HK-2 (cell line): ENCODE measurements around the gene NDUFA11.

ENCODE experiments used
- DNase-seq: peaks from one replicate; pipeline ENCODE4 v3.0.0-alpha.2; 2018; ENCODE audit not compliant: unreplicated experiment

Gene NDUFA11

DNA sequence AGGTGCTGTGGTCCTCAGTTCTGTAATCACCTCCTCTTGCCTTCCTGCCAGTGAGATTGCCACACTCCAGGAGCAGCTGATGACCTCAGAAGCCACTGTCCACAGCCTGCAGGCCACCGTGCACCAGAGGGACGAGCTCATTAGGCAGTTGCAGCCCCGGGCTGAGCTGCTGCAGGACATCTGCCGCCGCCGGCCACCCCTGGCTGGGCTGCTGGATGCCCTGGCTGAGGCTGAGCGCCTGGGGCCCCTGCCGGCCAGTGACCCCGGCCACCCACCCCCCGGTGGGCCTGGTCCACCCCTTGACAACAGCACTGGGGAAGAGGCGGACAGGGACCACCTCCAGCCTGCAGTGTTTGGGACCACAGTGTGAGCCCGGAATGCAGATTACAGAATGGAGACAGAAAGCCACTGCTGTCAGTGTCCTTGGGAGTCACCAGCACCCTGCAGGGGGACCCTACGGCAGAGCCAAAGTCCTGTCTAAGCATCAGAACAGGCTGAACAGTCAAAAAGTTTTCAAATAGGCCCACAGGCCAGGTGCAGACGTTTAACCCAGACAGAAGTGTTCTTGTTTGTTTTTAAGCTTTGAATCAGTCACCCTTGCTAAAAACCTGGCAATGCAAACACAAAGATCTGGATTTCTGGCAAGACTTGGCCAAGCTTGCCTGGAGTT is 5.3 kb upstream of the NDUFA11 start:
- no peak for DNase-seq

DNA sequence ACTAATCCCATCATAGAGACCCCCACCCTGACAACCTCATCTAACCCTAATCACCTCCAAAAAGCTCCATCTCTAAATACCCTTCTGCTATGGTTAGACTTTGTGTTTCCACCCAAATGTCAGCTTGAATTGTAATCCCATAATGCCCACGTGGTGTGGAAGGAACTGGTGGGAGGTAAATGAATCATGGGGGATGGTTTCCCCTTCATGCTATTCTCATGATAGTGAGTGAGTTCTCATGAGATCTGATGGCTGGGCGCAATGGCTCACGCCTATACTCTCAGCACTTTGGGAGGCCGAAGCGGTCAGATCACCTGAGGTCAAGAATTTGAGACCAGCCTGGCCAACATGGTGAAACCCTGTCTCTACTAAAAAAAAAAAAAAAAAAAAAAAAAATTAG is 3.7 kb upstream of the NDUFA11 start:
- DNase-seq = no peak

DNA sequence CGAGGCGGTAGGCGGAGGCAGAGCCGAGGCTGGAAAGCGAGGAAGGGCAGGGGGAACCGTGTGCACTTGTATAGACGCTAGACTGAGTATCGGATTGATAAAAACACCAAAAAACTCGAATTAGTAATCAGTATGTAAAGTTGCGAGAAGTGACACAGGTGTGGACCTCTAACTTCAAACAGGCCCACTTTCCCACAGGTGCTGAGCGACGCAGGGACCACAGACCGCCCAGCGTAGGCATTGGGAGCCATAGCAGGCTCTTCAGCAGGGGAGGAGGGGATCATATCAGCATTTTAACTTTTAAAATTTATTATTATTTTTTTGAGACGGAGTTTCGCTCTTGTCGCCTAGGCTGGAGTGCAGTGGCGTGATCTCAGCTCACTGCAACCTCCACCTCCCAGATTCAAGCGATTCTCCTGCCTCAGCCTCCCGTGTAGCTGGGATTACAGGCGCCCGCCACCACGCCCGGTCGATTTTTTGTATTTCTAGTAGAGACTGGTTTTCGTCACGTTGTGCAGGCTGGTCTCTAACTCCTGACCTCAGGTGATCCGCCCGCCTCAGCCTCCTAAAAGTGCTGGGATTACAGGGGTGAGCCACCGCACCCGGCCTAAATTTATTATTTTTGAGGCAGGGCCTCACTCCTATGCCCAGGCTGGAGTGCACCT is 1.7 kb upstream of the NDUFA11 start:
- no peak for DNase-seq

DNA sequence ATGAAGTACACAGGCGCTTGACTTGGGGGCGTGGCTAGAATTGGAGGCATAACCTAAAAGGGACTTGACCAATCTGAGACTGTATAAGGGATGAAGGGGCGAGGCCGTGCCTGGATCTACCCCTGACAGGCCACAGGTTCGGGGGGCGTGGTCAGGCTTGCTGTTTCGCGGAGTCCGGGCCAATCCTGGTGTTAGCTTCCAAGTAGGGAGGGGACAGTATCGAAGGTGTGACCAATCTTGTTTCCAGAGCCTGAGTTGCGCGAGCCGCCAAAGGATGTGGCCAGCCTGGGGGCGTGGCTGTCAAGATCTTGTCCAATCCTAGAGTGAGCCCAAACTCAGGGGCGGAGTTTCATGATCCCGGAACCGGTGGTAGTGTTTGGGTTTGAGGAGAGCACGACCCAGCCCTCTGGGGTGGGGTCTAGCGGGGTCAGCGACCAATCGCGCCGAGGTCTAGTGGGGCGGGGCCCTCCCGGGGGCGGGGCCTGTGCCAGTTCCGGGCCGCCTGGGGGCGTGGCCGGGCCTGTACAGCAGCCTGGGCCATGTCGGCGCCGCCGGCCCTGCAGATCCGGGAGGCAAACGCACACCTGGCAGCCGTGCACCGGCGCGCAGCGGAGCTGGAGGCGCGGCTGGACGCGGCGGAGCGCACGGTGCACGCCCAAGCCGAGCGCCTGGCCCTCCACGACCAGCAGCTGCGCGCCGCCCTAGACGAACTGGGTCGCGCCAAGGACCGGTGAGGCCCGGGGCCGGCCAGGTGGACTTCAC is 943 bp upstream of the NDUFA11 start, which contains the start of gene VMAC:
TSS of gene VMAC (plus strand) at position 521 of the 762 bp plus-strand sequence. CDS start at position 540, 19 bp downstream.
- DNase-seq = peak; percentile 99

DNA sequence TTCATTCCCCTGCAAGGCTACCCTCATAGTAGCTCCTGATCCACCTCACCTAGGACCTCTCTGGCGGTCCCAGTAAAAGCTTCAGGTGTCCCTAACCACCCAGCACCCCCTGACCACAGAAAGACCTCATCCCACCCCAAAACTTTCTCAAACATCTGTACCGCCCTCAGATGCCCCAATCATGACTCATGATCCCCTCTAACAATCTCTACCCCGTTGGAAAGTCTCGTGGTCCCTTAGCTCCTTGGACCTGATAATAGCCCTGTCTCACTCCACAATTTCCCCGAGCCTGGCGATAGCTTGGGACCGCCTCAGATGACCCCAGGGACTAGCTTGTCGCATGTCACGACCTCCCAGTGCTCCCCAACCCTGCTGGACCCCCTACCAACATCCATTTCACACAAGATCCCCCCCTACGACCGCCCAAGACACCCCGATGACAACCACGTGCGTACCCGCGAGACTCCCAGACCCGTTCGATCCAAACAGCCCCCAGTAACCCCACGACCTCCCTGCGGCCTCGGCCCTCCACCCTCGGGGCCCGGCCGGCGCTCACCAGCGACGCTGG is 450 bp downstream of the NDUFA11 start:
- no peak for DNase-seq

DNA sequence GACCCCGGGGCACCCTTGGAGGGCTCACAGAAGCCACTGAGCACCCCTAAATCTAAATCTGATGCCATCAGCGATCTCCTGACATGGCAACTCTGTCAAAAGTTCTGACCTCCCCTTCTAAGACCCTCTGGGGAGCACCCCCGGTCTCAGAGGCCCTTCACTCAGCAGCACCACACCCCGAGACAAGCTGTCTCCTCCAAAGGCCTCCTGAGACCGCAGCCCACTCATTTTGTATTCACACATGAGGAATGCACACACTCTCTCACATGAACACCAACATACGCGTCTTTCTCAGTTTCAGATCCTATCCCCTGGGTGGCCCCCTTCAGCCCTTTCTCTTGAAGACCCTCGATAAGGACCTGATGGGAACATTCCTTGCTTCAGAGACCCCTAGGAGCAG is 2.6 kb downstream of the NDUFA11 start:
- no peak for DNase-seq

DNA sequence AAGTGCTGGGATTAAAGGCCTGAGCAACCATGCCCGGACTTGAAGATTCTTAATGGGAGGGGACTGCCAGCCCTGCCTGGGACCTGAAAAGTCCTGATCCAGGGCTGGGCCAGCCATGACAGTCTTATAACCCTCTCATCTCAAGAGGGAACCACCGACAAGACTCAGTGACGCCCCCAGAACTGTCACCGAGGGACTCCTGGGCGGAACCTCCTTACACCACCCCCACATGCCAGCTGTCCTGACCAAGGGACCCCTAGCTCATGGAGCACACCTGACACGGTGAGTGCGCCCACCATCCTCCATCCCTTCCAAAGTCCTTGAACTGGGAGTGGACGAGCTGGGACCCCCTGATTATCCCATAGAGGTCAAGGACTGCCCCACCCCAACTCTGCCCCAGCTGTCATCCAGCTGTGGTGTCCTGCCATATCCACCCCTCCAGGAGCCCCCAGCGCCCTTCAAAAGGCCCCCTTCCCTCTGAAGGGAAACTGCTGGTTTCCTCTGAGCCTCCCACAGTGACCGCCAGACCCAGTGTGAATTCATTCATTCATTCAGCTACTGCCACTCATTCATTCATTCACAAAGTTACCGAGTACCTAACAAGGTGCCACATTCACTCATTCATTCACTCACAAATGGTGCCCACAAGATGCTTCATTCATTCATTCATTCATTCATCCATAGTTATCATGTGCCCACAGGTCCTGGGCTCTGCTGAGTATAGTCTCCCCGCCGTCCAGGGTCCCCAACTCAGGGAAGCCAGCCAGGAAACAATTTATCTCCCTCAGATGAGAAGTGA is 3.7 kb downstream of the NDUFA11 start:
- no peak for DNase-seq

DNA sequence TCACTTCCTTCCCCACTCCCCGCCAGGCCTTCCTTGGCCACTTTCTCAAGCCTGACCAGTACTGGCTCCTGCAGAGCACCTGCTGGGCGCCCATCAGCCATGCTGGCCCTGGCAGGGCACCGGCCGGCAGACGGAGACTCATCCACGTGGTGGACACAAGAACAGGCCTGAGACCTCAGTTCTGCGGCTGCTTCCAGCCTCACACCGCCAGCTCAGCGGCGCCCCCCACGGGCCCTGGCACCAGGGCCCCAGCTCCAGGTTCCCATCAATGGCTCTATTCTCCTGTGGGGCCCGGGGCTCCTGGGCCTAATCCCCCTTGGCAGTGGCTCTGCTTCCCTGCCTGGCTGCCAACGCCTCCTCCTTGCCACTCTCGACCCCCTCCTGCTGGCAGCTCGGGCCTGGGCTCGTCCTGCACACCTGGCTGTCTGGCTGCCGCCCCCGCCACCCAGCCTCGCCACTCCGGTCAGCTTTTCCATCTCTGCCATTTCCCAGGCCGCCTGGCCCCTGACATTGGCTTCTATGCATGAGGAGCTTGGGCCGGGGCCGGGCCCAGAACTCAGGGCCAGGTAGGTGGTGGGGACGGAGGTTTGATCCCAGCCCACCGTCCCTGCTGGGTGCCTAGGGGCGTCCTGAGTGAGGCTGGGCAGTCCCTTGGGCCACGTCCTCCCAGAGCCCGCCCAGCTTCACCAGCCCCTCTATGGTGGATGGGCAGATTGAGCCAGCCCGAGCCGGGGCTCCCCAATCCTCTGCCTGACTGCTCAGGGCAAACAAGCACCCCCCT is 6.2 kb downstream of the NDUFA11 start:
- no peak for DNase-seq

DNA sequence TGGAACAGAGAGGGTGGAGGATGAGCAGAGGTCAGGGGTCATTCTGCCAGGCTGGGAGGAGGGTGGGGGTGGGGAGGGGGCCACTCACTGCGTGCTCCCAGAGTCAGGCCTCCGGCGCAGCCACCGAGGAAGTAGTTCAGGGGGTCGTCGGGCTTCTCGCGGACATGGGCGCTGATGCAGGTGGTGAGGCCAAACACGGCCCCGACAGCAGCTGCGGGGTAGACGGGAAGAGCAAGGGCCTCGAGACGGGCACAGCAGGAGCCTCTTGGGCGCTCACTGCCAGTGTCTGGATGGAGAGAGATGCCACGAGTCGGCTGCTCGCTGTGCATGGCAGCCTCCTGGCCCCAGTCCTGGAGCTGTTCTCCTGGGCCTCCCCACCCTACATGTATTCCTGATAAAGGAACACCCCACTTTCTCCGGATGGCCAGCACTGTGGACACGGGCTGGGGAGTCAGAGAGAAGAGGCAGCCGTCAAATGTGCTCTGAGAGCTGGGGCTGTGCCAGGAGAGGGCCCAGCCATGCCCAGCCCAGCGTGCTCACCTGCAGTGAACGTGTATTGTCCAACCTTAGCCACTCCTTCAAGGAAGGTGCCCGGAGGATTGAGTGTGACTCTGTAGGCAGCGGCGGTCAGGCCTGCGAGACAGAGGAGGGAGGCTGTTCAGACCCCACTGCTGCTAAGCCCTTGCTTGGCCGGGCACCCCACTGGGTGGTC is 7.1 kb downstream of the NDUFA11 start:
- no peak for DNase-seq

DNA sequence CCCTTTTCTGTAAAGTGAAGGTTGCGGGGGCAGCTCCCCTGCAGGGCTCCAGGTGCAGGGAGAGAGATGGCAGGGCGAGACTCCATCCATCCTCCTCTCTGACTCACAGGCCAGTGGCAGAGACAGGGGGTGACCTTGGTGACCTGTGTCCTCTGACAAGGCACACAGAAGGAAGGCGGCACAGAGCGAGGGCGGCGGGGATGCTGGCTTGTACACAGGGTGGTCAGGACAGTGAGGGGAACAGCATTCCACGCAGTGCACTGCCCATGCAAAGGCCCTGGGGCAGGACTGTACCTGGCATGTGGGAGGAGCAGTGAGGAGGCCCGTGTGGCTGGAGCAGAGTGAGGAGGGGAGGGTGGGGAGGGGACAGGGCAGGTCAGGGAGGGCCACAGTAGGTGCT is 7.7 kb downstream of the NDUFA11 start:
- DNase-seq = no peak

DNA sequence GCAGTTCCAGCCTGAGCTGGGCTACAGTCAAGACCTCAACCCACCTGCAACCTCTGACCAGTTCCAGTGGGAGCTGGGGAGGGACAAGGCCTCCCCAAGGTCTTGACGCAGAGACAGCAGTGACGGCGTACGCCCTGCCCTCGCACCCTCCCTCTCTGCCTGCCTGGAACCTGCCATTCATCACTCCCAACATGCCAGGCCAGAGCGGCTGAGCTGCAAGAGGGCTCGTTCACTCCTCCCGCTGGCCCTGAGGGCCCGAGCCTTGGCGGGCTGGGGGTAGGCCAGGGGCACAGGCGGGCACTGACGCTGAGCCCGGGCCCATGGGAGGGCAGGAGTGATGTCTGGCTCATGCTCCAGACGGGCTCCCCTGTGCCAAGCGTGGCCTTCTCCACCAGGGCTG is 8.2 kb downstream of the NDUFA11 start:
- no peak for DNase-seq

DNA sequence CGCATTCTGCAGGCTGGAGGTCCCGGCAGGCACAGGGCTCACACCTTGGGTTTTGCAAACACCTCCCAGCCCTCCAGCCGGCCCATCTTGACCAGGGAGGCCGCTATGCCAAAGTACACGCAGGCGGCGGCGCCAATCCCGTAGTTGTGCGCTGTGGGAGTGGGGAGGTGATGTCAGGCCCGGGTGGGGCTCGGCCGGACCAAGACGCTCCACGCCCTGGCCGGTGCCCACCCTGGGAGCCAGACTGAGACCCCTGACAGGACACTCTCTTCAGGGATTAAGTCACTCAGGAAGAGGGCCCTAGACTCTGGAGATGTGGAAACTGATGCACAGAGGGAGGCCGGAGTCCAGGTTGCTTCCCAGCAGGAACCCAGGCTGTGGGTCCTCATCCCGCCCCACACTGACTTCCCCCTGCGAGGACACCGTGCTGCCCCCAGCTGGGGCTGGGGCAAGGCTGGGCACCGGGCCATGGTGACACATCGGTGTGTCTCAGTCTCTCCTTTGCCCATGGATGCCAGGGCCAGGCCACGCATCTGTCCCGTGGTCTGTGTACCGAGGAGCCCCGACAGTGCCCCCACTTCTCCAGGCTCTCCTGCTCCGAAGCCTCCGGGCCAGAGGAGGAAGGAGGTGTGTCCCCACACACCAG is 8.8 kb downstream of the NDUFA11 start:
- no peak for DNase-seq

DNA sequence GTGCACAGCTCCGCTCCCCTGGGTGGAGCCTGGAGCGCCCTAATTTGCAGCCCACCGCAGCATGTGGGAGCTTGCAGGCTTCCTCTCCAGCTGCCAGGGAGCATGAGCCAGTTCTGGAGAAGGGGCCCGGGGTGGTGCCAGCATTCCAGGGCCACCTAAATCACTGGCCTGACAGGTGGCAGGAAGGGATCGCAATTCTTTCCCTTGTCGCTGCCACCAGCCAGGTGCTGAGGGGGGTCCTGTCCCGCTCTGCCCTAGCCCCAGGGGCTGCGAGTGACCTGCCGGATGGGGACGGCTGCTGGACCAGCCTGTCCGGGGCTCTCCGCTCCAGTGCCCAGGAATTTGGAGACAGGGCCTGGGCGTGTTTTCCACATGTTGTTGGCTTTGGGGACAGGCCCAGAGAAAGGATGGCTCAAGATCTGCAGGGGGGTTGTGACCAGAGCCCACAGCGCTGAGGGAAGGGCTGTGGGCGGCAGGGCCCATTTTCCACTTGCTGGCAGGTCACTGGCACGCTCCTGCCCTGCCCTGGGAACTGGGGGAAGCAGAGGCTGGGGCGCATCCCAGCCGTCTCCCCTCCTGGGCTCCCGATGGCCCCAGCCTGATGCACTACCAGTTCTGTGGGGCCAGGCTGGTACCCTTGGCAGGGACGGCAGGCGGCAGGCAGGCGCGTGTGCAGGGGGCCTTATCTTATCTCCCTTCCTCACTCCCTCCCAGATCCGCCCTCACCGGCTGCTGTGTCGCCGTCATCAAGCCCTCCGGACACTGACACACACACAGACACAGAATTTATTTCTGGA is 9.5 kb downstream of the NDUFA11 start:
- DNase-seq = no peak

DNA sequence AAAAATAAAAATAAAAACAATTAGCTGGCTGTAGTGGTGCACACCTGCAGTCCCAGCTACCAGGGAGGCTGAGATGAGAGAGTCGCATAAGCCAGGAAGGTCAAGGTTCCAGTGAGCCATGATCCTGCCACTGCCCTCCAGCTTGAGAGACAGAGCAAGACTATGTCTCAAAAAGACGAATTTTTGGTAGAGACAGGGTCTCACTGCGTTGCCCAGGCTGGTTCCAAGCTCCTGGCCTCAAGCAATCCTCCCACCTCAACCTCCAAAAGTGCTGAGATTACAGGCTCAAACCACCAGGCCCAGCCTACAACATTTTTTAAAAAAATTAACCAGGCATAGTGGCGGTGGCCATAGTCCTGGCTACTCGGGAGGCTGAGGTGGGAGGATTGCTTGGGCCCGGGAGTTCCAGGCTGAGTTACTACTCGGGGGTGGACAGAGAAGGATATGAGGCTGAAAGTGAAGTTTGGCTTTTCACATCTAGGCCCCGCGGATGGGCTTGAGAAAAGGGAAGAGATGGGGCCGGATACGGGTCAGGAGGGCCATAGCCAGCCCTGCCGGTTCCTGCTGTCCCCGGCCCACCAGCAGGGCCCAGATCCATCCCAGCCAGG is 10.2 kb downstream of the NDUFA11 start:
- DNase-seq = no peak

DNA sequence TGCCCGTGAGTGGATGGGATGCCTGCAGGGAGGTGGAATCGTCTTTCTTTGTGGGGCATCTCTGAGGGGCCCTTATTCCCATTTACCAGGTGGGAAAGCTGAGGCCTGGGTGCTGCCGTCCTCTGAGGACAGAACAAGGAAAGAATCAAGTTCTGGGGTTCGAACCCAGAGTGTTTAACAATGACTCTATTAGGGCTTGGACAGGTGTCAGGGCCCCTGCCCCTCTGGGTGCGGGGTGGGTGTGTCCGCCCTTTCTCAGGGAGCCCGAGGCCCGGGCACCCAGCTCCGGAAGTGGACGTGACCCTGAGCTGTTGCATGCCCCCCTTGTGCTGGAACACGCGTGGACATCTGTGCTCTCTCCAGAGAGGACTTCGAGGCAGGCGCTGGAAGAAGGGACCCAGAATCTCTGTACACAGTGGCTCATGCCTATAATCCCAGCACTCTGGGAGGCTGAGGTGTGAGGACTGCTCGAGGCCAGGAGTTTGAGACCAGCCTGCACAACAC is 10.8 kb downstream of the NDUFA11 start:
- no peak for DNase-seq

DNA sequence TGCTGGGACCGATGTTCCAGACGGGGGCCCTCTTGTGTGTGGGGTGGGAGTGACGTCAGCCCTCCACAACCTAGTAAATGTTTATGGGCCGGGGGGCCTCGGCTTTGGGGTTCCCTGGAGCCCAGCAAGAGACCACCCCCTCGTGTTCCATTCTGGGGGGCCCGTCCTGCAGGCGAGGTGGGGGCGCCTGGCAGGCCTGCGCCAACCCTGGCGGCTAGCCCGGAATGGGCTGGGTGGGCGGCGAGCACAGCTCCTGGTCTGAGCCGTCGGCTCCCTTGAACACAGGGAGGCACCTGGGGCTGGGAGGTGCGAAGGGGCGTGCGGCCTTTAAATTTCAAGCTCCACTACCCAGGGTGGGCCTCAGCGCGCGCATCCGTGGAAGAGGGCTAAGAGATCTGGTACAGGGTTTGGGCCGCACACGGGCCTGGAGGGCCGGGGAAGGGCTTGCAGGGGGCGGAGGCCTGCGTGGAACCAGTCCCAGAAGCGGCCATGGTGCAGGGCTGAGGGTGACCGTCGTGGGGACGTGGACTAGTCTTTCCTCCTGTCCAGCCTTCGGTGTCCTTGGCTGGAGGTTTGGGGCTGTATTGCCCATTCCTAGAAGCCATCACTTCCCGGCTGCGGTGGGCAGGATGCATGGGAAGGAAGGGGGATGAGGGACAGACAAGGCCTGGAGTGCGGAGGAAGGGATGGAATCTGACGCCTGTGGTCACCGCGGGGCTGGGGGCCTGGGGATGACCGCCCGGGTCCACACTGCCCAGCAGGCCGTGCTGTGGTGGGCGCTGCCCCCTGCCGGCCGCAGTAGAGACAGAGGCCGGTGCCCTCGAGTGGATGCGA is 11.4 kb downstream of the NDUFA11 start:
- peak; percentile 63 for DNase-seq

DNA sequence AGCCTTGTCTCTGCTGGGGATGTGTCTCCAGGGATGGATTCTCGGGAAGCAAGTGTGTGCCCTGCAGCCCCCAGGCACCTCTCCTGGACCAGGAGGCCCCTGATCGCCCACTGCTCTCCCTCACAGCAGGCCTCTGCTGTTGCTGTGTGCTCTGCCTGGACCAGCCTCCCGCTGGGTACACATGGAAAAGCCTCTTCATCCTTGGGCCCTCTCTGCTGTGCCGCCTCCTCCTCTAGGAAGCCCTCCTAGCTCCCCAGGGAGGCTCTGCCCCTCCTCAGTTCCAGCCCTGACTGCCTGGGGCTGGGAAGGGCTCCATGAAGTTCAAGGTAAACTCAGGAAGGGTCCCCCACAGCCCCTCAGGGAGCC is 12.0 kb downstream of the NDUFA11 start:
- DNase-seq = no peak
